IMR-90 (cell line): ENCODE measurements around the gene ERP44.
"Not testable (repeated sequence)": the region's sequence is repeated elsewhere in the genome, so short reads cannot be mapped to it uniquely, and the experiment has no call there.

ENCODE experiments used
- BHLHE40 ChIP-seq: fragments of 150-350 bp; IDR thresholded peaks from 2 replicates; pipeline ENCODE4 v1.6.1; 2016; ENCODE audit warnings: mild to moderate bottlenecking, low read depth, low read length
- CEBPB ChIP-seq: IDR thresholded peaks from 2 replicates; pipeline ENCODE4 v1.6.1; 2012; ENCODE audit warnings: low read depth, low read length, improper control_type of control experiment
- CTCF ChIP-seq: conservative IDR thresholded peaks from 2 replicates; pipeline ENCODE4 v1.5.1; 2012; ENCODE audit warnings: mild to moderate bottlenecking, low read depth, low read length, improper control_type of control experiment
- ELK1 ChIP-seq: fragments of 150-350 bp; IDR thresholded peaks from 2 replicates; pipeline ENCODE4 v1.6.1; 2016; ENCODE audit warnings: low read depth, mild to moderate bottlenecking, low read length, moderate library complexity, borderline replicate concordance
- MAFK ChIP-seq: IDR thresholded peaks from 2 replicates; pipeline ENCODE4 v1.6.1; 2012; ENCODE audit warnings: low read depth, low read length, improper control_type of control experiment
- MAZ ChIP-seq: IDR thresholded peaks from 2 replicates; pipeline ENCODE4 v1.6.1; 2012; ENCODE audit warnings: low read depth, mild to moderate bottlenecking, low read length, improper control_type of control experiment, moderate library complexity, borderline replicate concordance
- POLR2A ChIP-seq: IDR thresholded peaks from 2 replicates; pipeline ENCODE4 v1.6.1; 2012; ENCODE audit warnings: mild to moderate bottlenecking, low read depth, low read length
- RAD21 ChIP-seq: IDR thresholded peaks from 2 replicates; pipeline ENCODE4 v1.6.1; 2012; ENCODE audit warnings: low read length, improper control_type of control experiment
- RCOR1 ChIP-seq: IDR thresholded peaks from 2 replicates; pipeline ENCODE4 v1.6.1; 2012; ENCODE audit warnings: mild to moderate bottlenecking, low read length, improper control_type of control experiment; ENCODE audit not compliant: insufficient replicate concordance
- RFX5 ChIP-seq: IDR thresholded peaks from 2 replicates; pipeline ENCODE4 v1.8.0; 2012; ENCODE audit warnings: low read depth, mild to moderate bottlenecking, low read length, moderate library complexity
- TF ChIP-seq, protein P1 (sequence below): fragments of 150-350 bp; IDR thresholded peaks from 2 replicates; pipeline ENCODE4 v1.6.1; 2017; ENCODE audit warnings: mild to moderate bottlenecking, antibody characterized with exemption, low read length, low read depth

- TF ChIP-seq CTCF, RFX5, MAZ, CEBPB, ELK1, POLR2A, RAD21, MAFK, RCOR1, BHLHE40: not testable (repeated sequence)
- TF ChIP-seq, protein P1, sequence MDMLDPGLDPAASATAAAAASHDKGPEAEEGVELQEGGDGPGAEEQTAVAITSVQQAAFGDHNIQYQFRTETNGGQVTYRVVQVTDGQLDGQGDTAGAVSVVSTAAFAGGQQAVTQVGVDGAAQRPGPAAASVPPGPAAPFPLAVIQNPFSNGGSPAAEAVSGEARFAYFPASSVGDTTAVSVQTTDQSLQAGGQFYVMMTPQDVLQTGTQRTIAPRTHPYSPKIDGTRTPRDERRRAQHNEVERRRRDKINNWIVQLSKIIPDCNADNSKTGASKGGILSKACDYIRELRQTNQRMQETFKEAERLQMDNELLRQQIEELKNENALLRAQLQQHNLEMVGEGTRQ = not testable (repeated sequence)
Observed at GRCh38 chr9:100062683-100063082, 36.1 kb downstream of the ERP44 start.
